ENCODE results near the gene KRT4. TPM values are rescaled to one million over a fixed set of nuclear protein-coding genes. Genes with fewer than 3 reads are reported as not detected.

KRT4 gene
- total RNA-seq, 1 donor from 2014 or later: 0.29 TPM

DNA sequence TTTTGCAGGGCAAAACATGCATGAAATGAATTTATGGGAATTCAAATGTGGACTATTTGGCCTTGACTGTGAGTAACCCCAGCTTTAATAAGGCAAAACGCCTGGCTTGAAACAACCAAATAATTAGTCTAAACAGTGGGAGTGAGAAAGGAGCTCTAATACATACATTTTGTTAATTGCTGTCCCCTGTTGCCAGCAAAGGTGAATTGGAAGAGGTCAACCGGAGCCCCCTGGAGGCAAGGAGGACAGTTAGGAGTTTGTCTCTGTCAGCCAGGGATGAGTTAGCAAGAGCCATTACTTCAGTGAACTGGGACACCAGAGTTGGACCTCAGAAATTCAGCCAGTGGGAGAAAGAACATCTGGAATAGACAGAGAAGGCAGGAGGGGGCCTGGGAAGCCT, 54.2 kb downstream of the KRT4 start:
- H3K4me1 Mint-ChIP-seq (ENCODE audit: low read depth): no peaks in the 10 kb centered on the region
- DNase-seq (ENCODE audit: low spot score, unreplicated experiment): no peak
- peaks cover 25% of the 10 kb centered on the region for H3K27me3 Mint-ChIP-seq
- no peaks in the 10 kb centered on the region for H3K36me3 Mint-ChIP-seq (ENCODE audit: insufficient read depth)
- TF ChIP-seq, protein P1, sequence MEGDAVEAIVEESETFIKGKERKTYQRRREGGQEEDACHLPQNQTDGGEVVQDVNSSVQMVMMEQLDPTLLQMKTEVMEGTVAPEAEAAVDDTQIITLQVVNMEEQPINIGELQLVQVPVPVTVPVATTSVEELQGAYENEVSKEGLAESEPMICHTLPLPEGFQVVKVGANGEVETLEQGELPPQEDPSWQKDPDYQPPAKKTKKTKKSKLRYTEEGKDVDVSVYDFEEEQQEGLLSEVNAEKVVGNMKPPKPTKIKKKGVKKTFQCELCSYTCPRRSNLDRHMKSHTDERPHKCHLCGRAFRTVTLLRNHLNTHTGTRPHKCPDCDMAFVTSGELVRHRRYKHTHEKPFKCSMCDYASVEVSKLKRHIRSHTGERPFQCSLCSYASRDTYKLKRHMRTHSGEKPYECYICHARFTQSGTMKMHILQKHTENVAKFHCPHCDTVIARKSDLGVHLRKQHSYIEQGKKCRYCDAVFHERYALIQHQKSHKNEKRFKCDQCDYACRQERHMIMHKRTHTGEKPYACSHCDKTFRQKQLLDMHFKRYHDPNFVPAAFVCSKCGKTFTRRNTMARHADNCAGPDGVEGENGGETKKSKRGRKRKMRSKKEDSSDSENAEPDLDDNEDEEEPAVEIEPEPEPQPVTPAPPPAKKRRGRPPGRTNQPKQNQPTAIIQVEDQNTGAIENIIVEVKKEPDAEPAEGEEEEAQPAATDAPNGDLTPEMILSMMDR (IDR thresholded peaks at IDR 0.05; ENCODE audit: unreplicated experiment): no peak
- no peak overlapping the region for H3K27ac Mint-ChIP-seq
- H3K9me3 Mint-ChIP-seq (ENCODE audit: low read depth): peaks cover 11% of the 10 kb centered on the region
- H3K4me3 Mint-ChIP-seq (ENCODE audit: low read depth): no peak overlapping the region

DNA sequence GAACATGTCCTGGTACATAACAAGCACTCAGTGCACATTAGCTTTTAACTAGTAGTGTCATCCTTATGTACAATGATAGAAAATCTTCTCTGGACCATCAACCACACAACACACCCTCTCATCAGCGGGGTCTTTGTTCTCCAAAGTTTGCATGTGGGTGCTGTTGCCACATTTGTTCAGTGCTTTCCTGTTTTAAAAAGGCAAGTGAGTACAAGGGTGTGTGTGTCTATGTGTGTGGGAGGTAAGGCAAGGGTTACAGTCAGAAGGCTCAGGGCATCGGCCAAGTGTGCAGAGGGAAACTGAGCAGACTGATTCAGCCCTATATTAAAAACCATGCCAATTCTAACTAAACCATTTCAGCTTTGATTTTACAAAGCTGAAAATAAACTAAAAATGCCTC, 54.7 kb downstream of the KRT4 start:
- H3K4me1 Mint-ChIP-seq (ENCODE audit: low read depth): no peaks in the 10 kb centered on the region
- H3K9me3 Mint-ChIP-seq (ENCODE audit: low read depth): peaks cover 11% of the 10 kb centered on the region
- DNase-seq (ENCODE audit: low spot score, unreplicated experiment): no peak
- peaks cover 27% of the 10 kb centered on the region for H3K27me3 Mint-ChIP-seq
- no peak overlapping the region for H3K27ac Mint-ChIP-seq
- TF ChIP-seq, protein P1 (IDR thresholded peaks at IDR 0.05; ENCODE audit: unreplicated experiment): no peak
- H3K4me3 Mint-ChIP-seq (ENCODE audit: low read depth): no peak overlapping the region
- no peaks in the 10 kb centered on the region for H3K36me3 Mint-ChIP-seq (ENCODE audit: insufficient read depth)

DNA sequence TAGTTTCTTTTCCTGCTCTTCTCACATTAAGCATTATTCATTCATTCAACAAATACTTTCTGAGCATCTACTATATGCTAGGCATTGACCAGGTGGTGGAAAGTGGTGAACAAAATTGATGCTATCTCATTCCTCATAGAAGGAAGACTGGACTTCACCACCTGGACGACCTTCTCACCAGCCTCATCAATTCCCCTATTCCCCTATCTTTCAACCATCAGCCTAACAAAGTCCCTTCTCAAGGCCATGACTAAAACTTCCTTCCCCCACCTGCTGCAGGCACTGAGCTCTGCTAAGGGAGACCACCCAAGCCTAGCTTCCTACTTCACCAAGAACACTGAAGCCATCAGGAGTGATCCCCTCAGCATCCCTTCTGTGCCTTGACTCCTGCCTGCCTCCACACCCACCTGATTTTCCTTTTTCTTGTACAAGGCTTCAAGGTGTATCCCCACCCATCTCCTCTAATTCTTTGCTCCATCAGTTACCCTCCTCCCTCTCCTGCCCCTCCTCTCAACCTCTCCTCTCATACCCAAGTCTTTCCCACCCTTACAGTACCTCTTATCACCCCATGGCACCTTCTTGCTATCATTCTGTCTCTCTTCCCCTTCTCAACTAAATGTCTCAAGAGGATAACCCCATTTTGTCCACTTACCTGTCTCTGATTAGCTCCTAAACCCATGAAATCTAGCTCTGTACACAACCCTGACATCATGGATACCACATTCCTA, 56.3 kb downstream of the KRT4 start:
- H3K27me3 Mint-ChIP-seq: peaks cover 30% of the 10 kb centered on the region
- H3K9me3 Mint-ChIP-seq (ENCODE audit: low read depth): peaks cover 11% of the 10 kb centered on the region
- no peak overlapping the region for H3K27ac Mint-ChIP-seq
- no peaks in the 10 kb centered on the region for H3K36me3 Mint-ChIP-seq (ENCODE audit: insufficient read depth)
- H3K4me3 Mint-ChIP-seq (ENCODE audit: low read depth): no peak overlapping the region
- TF ChIP-seq, protein P1 (IDR thresholded peaks at IDR 0.05; ENCODE audit: unreplicated experiment): no peak
- DNase-seq (ENCODE audit: low spot score, unreplicated experiment): no peak
- no peaks in the 10 kb centered on the region for H3K4me1 Mint-ChIP-seq (ENCODE audit: low read depth)

Other genes with a start within 250 kb of the KRT4 start
- gene KRT74, start 240.3 kb downstream of the KRT4 start, total RNA-seq: not detected in 2 replicates
- not detected in 2 replicates for gene KRT72, start 212.7 kb downstream of the KRT4 start, total RNA-seq
- not detected in 2 replicates for gene KRT73, start 195.6 kb downstream of the KRT4 start, total RNA-seq
- gene KRT2, start 161.9 kb downstream of the KRT4 start, total RNA-seq: not detected in 2 replicates
- gene KRT1, start 133.7 kb downstream of the KRT4 start, total RNA-seq: not detected in 2 replicates
- not detected in 2 replicates for gene KRT77, start 110.6 kb downstream of the KRT4 start, total RNA-seq
- not detected in 2 replicates for gene KRT76, start 36.8 kb downstream of the KRT4 start, total RNA-seq
- not detected in 2 replicates for gene KRT3, start 18.0 kb downstream of the KRT4 start, total RNA-seq
- gene KRT79, start 20.2 kb upstream of the KRT4 start, total RNA-seq: not detected in 2 replicates
- not detected in 2 replicates for gene KRT78, start 34.9 kb upstream of the KRT4 start, total RNA-seq
- 1,180 and 1,246 TPM in 2 replicates for gene KRT8, start 91.0 kb upstream of the KRT4 start, total RNA-seq
- 608 and 692 TPM in 2 replicates for gene KRT18, start 135.0 kb upstream of the KRT4 start, total RNA-seq
- 447 and 487 TPM in 2 replicates for gene EIF4B, start 192.3 kb upstream of the KRT4 start, total RNA-seq
- 6.6 and 7.3 TPM in 2 replicates for gene TNS2, start 235.9 kb upstream of the KRT4 start, total RNA-seq

All from progenitor cell of endocrine pancreas (in vitro differentiated cells).